ENCODE measurements around the gene RCOR1. TPM values are rescaled to one million over a fixed set of nuclear protein-coding genes. Genes with fewer than 3 reads are reported as not detected.

The RCOR1 gene
- total RNA-seq, 1 donor from 2014 or later: 25.2 TPM

- Mint-ChIP-seq H3K4me1 (ENCODE audit: low read depth) (peaks cover 29% of the 10 kb centered on the region), H3K27ac (ENCODE audit: unreplicated experiment) (peak overlapping the region; percentile 90), H3K9me3 (ENCODE audit: low read depth) (no peaks in the 10 kb centered on the region), H3K4me3 (ENCODE audit: unreplicated experiment) (peak overlapping the region; percentile 55), H3K27me3 (ENCODE audit: low read depth) (no peaks in the 10 kb centered on the region), H3K36me3 (ENCODE audit: low read depth) (no peaks in the 10 kb centered on the region)
- TF ChIP-seq, protein P1, sequence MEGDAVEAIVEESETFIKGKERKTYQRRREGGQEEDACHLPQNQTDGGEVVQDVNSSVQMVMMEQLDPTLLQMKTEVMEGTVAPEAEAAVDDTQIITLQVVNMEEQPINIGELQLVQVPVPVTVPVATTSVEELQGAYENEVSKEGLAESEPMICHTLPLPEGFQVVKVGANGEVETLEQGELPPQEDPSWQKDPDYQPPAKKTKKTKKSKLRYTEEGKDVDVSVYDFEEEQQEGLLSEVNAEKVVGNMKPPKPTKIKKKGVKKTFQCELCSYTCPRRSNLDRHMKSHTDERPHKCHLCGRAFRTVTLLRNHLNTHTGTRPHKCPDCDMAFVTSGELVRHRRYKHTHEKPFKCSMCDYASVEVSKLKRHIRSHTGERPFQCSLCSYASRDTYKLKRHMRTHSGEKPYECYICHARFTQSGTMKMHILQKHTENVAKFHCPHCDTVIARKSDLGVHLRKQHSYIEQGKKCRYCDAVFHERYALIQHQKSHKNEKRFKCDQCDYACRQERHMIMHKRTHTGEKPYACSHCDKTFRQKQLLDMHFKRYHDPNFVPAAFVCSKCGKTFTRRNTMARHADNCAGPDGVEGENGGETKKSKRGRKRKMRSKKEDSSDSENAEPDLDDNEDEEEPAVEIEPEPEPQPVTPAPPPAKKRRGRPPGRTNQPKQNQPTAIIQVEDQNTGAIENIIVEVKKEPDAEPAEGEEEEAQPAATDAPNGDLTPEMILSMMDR (IDR thresholded peaks at IDR 0.05): peak; percentile 89
- peak; percentile 65 for DNase-seq (ENCODE audit: low spot score)
These were observed 182.1 kb downstream of the RCOR1 start for GRCh38 chr14:102774391-102775153.

DNA sequence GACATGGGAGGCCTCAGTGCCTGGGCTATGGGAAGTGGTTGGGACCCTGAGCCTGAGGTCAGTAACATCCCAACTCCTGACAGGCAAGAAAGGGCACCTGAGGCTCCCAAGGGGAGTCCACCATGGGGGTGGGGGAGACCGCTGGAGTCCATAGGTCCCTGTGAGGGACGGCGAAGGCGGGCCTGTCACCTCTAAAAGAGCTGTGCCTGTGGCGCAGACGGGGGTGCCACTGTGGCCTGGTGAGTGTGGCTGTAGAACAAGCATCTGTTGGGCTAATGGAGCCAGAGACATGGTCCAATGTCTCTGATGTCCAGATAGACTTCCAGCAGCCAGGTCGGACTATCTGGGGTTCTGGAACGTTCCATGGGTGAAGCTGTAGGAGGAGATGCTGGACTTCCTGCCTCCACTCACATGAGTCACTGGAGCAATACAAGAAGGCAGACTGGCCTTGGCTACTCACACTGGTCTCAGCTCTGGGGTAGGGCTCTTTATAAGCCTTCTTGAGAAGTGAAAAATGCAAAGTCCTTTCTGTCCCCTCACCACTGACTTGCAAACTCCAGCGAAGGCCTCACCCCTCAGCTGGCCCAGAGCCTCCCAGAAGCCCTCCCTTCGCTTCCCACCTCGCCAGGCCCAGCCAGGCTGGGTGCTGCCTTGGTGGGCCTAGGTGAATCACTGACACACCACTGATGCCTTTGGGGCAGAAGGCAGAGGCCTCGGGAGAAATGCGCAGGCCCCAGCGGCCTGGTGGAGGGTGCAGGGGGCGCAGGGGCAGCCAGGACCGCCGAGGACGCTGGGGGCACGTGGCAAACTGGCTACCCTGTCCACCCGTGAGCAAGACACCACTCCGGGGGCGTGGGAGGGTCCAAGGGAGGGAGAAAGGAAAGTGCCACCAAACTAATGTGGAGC lies 183.7 kb downstream of the RCOR1 start:
- H3K36me3 Mint-ChIP-seq (ENCODE audit: low read depth): no peaks in the 10 kb centered on the region
- H3K9me3 Mint-ChIP-seq (ENCODE audit: low read depth): no peaks in the 10 kb centered on the region
- H3K4me1 Mint-ChIP-seq (ENCODE audit: low read depth): peaks cover 38% of the 10 kb centered on the region
- TF ChIP-seq, protein P1 (IDR thresholded peaks at IDR 0.05): no peak
- peak overlapping the region; percentile 90 for H3K27ac Mint-ChIP-seq (ENCODE audit: unreplicated experiment)
- H3K27me3 Mint-ChIP-seq (ENCODE audit: low read depth): no peaks in the 10 kb centered on the region
- H3K4me3 Mint-ChIP-seq (ENCODE audit: unreplicated experiment): peak overlapping the region; percentile 73
- DNase-seq (ENCODE audit: low spot score): peak; percentile 86

DNA sequence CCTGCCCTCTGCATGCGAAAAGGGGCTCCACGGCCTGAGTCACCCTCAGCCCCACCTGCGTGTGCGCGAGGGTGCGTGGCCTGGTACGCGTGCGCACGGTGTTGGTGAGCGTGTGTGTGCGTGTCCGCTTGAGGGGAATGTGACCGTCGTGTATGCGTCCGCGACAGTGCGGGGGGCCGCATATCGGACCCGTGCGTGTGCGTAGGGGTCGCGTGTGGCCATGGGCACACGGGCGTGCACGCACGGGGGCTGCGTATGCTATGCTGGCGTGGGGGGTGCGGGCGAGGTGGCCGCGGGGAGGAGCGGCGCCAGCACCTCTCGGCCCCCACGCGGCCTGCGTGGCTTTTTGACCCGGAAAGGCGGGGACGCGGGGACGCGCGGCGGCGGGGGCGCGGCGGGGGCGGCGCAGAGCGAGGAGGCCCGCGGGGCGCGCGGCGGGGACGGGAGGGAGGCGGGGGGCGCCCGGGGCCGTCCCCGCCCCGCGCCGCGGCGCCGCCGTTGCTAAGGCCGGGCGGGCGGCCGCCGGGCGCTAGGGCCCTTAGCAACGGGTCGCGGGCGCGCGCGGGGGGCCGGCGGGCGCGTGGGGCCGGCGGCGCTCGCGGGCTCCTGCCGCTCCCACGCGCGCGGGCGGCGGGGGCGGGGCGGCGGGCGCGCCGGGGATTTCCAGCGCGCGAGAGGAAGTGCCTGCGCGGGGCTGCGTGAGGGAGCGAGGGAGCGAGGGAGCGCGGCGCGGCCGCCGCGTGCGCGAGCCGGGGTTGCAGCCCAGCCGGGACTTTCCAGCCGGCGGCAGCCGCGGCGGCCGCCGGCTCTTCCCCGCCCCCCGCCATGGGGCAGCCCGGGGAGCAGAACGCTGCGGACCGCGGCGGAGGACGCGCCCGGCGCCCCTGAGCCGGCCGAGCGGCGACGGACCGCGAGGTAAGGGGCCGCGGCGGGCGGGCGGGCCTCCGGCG lies 184.6 kb downstream of the RCOR1 start, which contains the start of gene TRAF3:
TRAF3 (plus strand) TSS at position 689 of the 950 bp plus-strand sequence. CDS start 92,753 bp downstream, outside the sequence.
- peak within 1 kb of the TSS; percentile 75 for H3K4me3 Mint-ChIP-seq (ENCODE audit: unreplicated experiment)
- DNase-seq (ENCODE audit: low spot score): peak; percentile 68
- H3K27ac Mint-ChIP-seq (ENCODE audit: unreplicated experiment): peak within 1 kb of the TSS; percentile 90
- H3K4me1 Mint-ChIP-seq (ENCODE audit: low read depth): peaks cover 38% of the 10 kb centered on the region
- no peaks in the 10 kb centered on the region for H3K36me3 Mint-ChIP-seq (ENCODE audit: low read depth)
- H3K27me3 Mint-ChIP-seq (ENCODE audit: low read depth): no peaks in the 10 kb centered on the region
- TF ChIP-seq, protein P1 (IDR thresholded peaks at IDR 0.05): no peak
- no peaks in the 10 kb centered on the region for H3K9me3 Mint-ChIP-seq (ENCODE audit: low read depth)

DNA sequence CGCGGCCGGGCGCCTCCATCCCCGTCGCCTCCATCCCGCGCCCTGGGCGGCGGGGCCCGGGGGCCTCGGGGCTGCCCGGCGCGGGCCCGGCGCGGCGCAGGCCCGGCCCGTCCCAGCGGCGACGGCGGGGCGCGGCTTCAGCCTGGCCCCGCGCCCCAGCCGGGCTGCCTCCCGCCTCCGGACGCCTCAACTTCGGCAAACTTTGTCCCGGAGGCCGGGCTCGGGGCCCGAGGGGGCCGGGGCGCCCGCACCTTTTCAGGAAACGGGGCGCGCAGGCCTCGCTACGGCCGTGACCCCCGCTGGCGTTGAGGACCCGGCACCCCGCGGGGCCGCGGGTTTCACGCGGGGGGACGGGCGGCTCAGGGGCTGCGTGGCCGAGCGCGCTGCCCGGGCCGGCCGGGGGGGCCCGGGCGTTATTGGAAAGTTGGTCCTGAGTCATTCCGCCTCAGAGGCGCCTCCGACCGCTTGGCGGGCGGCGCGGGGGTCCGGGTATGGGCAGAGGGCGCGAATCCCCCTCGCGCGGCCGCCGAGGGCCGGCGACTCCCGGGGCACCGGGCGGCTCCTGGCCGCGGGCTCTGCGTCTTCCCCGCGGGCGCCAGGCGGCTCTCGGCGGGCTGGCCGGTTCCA lies 185.4 kb downstream of the RCOR1 start:
- Mint-ChIP-seq H3K9me3 (ENCODE audit: low read depth) (no peaks in the 10 kb centered on the region), H3K27ac (ENCODE audit: unreplicated experiment) (peak overlapping the region; percentile 72), H3K4me3 (ENCODE audit: unreplicated experiment) (peak overlapping the region; percentile 75), H3K36me3 (ENCODE audit: low read depth) (no peaks in the 10 kb centered on the region), H3K4me1 (ENCODE audit: low read depth) (peaks cover 38% of the 10 kb centered on the region), H3K27me3 (ENCODE audit: low read depth) (no peaks in the 10 kb centered on the region)
- DNase-seq (ENCODE audit: low spot score): peak; percentile 53
- TF ChIP-seq, protein P1 (IDR thresholded peaks at IDR 0.05): no peak
